GM19025 (cell line): ENCODE measurements around the gene RNF26.

Experiments
- ATAC-seq: cut with Tn5 transposase; IDR thresholded peaks from one replicate; pipeline ENCODE4 v1.9.1; 2021; ENCODE audit warnings: mild to moderate bottlenecking, low read depth, moderate library complexity; ENCODE audit not compliant: unreplicated experiment

RNF26 gene

DNA sequence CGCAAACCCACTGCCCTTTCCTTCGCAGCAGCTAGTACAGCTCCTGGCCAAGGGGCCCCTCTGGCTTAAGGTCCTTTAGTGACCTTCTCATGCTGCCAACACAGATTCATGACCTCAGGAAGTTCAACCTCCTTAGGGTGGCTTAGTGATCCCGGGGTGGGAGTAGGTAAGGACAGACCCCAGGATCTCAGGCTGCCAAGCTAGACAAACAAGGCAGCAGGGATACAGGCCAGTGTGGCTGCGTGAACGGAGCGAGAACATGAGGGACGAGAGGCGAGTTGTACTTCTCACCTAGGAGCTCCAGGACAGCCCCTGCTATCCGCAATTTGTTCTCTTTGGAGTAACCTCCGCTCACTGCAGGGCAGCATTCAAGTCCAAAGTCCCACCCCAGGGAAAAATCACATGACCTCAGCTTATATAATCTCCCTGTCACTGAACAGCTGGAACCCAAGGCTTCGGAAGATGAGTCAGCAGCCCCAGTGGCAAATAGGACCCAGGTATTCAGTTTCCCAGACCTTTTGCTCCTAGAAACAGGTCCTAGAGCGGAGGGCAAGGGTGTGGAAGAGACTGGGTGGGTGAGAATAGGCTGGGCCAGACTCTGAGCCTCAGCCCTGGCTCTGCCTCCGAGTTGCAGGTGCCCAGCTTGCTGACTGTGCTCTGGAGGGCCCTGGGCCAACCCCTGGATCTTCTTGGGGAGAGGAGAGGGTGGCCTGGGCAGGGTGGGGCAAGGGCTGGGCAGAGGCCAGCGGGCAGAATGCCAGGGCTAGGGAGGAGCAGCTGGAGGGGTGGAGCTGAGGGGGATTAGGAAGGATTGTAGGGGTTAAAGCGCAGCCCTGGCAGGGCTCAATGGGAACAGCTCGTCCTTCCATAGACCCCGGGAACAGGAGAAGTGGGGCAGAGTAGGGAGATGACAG, 34.1 kb downstream of the RNF26 start:
- ATAC-seq, result no peak

DNA sequence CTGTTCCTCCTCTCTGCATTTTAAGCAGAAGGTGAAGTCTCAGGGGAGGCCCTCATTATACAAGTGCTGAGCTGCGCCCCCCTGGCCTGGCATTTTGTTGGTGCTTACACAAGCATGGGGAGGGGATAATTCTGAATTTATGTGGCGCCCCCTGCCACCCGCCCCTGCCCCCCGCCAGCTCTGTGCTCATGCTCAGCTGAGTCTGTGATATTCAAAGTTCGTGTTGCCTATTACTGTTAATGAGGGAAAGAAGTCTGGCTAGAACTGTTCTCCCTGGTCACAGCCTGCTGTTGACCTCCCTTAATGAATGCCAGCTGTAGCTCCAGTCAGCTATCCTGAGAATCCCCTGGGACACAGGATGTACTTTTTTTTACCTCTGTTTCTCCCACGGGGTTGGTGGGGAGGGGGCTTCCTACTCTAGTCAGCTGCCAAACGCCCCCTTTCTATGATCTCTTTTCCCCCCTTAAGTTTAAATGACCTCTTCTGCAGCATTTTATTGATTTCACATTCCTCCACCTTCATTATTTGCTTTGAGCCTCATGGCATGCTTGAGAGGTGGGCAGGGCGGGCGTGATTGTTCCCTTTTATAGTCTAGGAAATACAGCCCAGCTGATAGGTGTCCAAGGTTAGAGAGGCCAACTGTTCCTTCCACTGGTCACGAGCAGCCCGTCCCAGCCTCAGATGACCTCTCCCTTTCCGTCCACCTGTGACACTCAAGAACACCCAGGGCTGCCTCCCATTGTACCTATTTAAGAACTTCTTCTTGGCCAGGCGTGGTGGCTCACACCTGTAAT, 35.0 kb downstream of the RNF26 start:
- ATAC-seq, result no peak

DNA sequence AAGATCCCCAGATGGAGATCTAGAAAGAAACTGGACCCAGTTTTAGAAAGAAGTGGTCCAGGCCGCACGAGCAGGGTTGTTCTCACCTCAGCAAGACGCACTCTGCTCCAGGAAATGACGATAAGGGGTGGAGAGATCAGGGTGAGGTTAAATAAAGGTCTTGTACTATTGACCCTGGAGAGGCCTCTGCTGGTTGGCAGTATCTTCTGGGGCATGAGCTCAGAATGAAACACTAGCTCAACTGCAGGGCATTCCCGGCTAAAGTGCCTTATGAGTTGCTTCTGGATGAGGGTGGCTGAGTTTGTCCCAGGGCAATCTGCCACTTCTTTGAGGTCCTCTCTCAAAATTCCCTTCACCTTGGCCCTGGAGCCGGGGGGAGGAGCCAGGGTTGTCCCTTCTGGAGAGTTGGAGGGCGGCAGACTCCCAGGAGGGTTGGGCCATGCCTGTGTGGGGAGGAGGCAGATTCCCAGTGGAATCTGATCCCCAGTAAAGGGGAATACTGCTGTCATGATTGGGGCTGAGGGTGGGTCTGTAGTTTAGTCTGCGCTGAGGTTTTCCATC, 36.2 kb downstream of the RNF26 start:
- ATAC-seq, result no peak

DNA sequence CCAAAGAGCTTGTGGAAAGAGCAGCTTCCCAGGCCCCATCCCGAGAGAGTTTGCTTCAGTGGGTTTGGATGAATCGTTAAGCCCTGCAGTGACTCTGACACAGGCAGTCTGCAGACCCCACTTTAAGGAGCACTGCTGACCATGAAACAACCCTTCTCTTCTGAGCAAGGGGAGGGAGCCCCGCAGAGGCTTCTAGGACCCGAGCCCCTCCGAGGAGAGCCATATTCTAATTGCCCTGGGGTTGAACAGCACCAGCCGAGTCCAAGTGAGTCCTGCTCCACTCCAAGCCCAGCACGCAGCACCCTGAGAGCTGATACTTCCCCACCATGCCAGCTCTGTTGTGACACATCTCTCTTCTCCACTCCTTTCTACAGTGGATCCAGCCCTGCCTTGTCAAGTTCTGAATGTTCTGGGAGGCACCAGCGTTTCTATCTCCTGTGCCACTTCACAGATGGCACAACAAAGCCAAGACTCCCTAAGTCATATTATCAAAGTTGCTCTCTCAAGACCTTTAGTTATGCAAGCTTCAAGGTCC, 36.8 kb downstream of the RNF26 start:
- no peak for ATAC-seq

DNA sequence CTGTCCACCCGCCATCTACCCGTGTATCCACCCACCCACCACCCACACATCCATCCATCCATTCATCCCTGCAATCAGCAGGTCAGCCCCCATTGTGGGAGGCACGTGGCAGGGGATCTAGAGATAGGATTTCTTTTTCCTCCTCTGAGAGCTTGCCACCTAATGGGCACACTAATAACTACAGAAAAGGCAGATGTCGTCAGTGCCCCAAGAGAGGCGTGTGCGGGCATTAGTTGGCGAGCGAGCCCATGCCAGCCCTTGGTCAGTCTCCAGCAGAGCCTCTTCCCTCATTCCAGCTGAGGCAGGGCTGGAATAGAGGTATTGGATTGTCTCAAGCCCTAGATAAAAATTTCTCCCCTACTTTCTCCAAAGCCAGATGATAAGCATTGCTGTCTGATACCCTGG, 37.5 kb downstream of the RNF26 start:
- no peak for ATAC-seq

DNA sequence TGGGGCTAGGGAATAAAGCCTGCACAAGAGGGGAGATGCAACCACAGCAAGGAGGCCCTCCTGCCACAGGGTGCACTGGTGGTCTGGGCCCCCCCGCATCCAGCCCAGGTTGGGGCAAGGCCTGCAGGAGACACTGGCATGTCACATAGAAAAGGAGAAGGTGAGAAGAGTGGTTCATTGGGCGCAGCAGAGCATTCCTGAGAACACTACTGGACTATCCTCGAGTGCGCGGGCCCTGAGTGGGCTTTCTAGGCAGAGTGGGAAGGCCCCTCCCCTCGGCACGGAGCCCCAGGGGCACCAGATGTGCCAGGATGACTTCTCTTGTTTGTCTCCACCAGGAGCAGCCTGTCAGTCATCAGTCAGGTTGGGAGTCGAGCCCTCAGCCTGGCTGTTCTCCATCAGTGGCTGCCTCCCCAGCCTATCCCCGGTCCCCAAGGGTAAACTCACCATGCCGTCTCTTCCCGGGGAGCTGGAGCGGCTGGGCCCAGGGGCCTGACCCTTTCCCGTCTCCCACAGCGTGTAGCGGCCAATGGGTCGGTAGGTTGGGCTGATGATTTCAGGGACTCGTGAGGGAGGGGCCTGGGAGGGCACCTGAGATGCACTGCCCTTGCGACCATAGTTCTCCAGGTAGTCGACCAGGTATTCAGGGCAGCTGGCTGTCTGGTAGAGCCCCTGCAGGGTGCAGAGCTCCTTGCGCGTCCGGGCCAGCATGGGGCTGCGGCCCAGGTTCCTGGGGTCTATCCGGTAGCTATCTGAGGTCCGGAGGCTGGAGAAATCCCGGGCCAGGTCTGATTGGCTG, 38.1 kb downstream of the RNF26 start:
- no peak for ATAC-seq

DNA sequence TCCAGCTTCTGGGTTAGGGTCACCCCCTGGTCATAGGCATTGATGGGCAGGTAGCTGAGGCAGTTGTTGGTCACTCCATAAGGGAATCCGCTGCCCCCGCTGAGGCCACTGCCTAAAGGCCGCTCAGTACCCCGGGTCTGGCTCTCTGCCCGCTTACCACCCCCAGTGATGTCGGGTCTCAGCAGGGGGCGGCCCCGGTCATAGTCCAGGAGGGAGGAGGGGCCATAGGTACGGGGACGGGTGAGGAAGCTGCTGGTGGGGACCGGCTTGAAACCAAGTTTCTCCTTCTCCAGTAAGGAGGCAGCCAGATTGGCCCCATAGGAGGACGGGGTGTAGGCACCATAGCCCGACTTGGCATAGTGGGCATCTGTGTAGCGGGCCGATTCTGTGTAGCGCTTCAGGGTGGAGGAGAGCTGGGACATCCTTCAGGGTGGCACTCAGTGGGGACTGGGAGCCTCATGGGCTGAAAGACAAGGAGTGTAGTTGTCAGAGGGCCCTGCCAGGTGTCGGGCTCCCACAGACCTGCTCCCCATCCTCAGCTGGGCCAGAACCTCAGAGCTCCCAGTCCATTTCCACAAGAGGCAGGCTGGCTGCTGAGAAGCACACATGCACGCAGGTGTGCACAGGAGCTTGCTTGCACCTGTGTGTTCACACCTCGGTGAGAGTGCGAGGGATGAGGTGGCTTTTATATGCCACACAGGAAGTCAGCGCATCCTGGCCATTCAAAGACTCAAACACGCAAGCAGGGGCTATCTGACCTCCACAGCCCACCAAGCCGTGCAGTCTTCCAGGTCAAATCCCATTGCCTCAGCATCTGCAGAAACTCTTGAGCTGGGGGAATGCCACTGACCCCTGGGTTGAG, 39.0 kb downstream of the RNF26 start:
- no peak for ATAC-seq

DNA sequence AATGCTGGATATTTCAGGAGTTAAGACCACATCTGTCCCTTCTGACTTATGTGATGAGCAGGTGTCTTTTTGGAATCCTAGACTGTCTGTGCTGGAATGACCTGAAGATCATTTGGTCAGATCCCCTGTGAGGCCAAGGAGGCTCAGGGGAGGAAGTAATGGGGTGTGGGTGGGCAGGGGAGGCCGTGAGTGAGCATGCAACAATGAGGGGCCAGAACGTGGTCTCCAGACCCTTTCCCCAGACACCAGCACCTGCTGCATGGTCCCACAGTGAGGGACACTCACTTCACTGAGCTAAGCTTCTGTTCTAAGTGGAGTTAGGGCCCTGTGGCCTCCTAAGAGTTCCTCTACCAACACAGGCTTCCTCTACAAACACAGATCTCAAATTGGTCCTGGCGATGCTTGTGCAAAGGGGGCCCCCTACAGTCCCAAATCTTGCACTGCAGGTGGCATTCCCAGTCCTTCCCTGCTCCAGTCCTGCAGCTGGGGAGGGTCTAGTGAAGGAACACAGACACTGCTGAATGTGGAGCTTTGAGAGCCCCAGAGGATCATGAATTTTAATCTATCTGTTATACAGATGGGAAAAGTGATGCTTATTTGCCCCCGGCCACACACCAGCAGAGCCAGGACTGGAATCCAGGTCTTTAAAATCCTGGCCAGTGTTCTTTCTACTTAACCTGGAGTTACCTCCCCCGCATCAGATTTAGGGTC, 39.7 kb downstream of the RNF26 start:
- ATAC-seq, result no peak

DNA sequence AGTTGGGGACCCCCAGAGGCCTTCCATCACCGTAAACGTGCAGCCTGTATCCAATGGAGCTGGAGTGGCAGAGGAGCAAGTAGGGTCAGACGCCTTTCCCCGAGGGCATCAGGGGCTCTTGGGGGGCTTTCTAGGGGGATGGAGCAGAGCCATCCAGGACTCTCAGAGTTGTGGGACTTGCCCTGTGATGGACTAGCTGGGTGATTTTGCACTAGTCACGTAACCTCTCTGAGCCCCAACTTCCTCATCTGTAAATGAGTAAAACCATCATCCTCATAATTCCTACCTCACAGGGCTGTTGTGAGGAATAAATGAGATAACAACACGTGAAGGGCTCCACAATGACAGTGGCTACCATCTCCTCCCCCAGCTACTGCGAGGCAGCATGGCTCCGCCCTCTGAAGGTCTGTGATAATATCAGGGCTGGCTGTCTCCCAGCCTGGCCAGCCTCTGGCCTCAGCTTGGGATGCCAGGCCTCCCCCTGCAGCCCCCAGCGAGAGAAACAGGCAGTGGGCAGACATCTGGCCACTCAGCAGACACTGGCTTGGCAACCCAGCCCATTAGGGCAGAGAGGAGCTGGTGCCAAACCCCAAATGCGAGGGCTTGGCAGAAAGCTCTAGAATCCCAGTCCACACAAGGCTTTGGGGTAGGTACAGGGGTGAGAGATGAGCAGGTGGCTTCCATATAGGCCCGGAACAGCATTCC, 40.5 kb downstream of the RNF26 start:
- ATAC-seq, result no peak

DNA sequence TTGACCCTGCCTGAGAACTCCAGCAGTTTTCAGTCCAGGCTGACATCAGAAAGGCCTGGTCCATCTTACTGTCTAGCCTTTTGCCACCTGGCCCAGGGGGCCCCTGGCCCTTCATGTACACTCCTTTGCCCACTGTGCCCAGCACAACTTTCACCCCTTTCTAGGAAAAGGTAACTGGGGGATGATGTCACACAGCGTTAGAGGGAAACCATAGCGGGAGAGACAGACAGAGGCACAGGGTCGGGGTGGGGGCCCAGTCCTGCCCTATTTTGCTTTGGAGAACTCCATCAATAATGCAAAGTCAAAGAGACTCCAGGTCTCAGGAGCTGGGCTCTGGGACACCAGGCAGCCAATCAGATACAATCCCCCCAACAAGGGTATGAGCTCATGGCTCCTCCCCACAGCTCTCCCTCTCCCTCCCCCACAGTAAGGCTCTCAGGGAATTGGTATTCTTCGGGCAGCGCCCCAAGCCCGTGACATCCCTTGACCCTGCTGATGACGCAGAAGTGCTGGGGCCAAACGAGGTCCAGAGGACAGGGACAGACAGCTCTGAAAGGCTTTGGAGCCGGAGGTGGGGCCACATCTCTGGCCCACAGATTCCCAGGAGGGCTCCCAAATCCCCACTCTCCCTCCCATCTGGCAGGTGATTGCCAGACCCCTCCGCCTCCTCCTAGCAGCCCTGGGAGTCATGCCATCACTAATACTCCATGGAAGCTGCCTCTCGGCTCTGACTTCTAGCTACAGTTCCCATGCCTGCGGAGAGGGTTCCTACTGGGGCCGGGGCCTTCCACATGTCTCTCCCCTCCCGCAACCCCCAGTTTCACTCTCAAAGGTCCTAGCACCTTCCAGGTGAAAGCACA, 41.2 kb downstream of the RNF26 start:
- ATAC-seq, result no peak

DNA sequence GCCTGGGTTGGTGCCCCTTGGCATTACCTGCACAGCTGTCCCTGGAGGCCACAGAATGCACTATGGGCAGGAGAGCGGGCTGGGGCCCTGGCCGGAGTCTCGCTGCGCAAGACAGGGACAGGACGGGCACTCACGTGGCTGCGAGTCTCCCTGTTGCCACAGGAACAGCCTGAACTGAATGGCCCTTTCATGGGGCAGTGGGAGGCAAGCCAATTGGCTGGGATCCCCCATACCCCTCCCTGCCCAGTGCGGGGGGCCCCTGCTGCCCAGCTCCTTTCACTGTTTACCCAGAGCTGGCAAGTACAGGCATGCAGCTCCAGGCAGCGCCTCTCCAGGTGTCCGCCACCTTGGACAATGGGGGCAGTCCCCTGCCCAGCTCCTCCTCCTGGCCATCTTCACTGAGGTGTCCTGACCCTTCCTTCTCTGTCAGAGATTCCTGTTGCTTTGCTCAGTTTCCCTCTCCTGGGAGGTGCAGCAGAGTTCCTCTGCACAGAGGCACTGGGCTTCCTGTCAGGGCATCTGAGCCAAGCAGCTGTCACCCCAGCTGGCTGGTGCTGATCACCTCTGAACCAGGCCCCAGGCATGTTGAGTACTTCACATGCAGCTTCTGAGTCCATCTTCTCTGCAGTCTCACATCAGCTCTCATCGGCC, 42.0 kb downstream of the RNF26 start:
- no peak for ATAC-seq

DNA sequence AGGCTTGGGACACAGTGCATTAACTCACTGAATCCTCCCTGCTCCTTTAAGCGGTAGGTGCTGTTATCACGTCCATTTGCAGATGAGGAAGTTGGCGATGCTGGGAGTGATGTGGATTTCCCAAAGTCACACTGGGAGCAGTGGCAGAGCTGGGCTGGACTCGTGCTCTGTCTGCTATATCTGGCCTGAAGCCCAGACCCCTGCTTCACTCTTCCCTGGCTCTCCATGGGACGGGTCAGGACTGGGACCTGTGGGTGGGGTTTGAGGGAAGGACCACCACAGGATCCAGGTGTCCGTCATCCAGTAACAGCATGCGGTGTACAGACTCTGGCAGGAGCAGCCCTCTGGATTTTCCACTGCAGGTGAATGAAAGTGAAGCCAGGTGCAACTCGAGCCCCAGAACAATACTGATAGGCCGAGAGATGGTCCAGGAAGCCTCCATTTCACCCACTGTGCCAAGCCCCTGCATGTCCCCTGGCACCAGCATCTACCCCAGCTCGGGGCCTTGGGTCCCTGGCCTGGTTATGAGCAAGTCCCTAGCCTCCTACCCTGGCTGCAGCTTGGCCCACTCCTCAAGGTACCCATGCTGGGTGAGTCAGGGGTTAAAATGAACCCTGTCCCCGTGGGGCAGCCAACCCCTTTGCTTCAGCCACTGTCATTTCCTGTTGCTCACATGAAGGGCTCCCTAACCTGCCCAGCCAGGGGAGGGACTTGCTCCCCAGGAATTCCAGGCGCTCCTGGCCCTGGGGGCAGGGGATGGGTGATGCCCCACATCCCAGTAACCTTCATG, 43.0 kb downstream of the RNF26 start:
- ATAC-seq, result no peak

DNA sequence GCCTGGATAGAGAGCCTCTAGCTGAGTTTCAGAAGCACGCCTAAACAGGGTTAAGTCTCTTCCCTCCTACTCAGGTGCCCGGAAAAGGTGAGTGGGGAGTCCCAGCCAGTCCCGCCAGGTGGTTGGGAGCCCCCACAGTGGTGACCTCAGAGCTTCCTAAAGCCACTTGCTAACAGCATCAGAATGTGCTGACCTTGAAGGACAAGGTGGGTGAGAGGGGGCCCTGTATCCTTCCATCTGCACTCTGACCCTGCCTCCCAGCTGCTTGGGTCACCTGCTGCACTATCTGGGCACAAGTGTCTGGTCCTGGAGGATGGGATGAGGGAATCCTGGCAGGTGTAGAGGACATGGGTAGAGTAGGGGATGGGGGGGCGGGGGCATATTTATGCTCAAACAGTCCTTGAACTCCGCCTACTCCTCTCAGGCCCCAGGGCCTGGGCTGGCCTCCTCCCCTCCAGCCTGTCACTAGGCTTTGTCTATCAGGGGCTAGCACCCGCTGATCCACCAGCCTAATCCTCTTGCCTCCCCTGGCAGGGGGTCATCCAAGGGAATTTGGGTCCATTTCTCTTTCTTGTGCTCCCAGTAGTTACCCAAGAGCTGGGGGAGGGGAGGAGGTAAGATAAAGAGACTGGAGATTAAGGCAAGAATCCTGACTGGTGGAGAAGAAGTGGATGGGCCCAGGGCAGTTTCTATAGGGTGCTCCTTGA, 43.8 kb downstream of the RNF26 start:
- no peak for ATAC-seq

DNA sequence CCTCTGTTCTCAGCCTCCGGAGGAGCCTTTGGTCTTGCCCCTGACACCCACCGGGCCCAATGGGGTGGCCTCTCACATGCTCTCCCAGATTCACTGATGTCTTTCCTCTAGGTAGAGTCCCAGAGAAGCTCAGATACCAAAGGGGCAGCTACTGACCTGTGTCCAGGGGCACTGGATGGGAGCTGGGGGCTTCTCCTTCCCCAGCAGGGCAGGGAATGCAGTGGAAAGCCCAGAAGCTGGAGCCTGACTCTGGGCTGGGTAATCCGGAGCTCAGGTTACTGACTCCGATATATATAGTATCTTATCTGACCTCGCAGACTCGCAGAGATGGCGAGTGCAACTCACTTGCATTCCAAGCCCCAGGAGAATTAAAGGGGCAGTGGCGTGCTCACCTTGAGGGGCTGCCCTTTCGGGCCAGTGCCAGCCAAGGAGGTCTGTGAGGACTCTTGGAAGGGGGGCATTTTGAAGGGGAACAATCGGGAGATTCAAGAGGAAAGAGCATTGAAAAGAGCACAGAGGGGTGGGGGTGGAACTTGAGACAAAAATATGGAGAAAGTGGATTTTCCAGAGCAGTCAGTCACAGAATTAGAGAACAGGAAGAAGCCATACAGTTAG, 44.6 kb downstream of the RNF26 start:
- ATAC-seq, result no peak
